ENCODE measurements around the gene ETS2. TPM values are rescaled to one million over a fixed set of nuclear protein-coding genes. Genes with fewer than 3 reads are reported as not detected.
A peak's percentile ranks its signal among the peaks of the same experiment; 100 is the strongest.

Gene ETS2
- total RNA-seq, 6 donors from 2014 or later = 70.2 to 215 (median 143) TPM

DNA sequence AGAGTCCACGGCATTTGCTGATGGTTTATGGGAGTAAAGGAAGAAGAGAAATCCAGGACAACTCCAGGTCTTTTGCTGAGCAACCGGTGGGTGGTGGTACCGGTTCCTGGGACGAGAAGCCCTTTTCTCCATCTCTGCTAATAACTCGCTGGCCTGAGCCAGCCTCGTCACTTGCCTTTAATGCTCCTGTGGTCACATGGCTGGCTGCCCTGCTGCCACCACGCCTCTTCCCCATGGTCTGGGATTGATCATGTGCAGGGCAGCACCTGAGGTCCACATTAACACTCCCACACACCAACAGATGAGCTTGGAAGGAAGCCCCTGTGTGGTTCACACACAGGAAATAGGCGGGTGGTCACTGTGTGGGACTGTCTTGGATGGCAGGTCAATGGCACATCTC lies 10.3 kb upstream of the ETS2 start:
- Histone ChIP-seq H3K9me3 (no peaks in the 10 kb centered on the region), H3K27ac (no peak overlapping the region), H3K36me3 (no peaks in the 10 kb centered on the region), H3K4me1 (no peaks in the 10 kb centered on the region), H3K4me3 (no peak overlapping the region), H3K27me3 (no peaks in the 10 kb centered on the region)
- ATAC-seq (ENCODE audit: low FRiP score in 2 of 2) (peak in 1 of 2 donors; percentile 40), DNase-seq (no peak)
- TF ChIP-seq CTCF (IDR thresholded peaks at IDR 0.05) (no peak), POLR2A (IDR thresholded peaks at IDR 0.05) (no peak), POLR2AphosphoS5 (IDR thresholded peaks at IDR 0.05) (no peak), EP300 (IDR thresholded peaks at IDR 0.05) (no peak)
- 93 to 98% methylated on average over 8 of the region's 8 CpGs for WGBS, 2 donors

DNA sequence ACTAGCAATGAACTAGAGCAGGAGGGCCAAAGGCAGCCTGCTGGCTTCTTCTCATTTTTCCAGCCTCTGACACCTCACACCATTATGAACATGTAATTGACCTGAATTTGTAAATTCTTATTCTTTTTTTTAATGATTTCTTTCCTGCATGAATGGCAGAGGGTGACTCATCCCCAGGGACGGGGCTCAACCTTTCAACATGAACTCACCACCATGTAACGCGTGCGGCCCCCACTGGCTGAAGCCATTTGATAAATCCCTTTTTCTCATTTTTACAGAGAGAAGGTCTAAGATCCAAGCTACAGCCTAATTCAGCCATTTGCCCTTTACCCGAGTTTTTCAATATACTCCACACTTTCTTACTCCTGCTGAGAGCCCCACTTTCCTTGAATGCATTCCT lies 9.3 kb upstream of the ETS2 start:
- H3K36me3 ChIP-seq = no peaks in the 10 kb centered on the region
- no peaks in the 10 kb centered on the region for H3K4me1 ChIP-seq
- DNase-seq (no peak), ATAC-seq (ENCODE audit: low FRiP score in 2 of 2) (no peak)
- WGBS, 2 donors = 79 to 89% methylated on average over 5 of the region's 5 CpGs
- no peak overlapping the region for H3K4me3 ChIP-seq
- TF ChIP-seq POLR2A (IDR thresholded peaks at IDR 0.05) (no peak), EP300 (IDR thresholded peaks at IDR 0.05) (no peak), CTCF (IDR thresholded peaks at IDR 0.05) (no peak), POLR2AphosphoS5 (IDR thresholded peaks at IDR 0.05) (no peak)
- no peak overlapping the region for H3K27ac ChIP-seq
- H3K9me3 ChIP-seq = no peaks in the 10 kb centered on the region
- H3K27me3 ChIP-seq = no peaks in the 10 kb centered on the region

DNA sequence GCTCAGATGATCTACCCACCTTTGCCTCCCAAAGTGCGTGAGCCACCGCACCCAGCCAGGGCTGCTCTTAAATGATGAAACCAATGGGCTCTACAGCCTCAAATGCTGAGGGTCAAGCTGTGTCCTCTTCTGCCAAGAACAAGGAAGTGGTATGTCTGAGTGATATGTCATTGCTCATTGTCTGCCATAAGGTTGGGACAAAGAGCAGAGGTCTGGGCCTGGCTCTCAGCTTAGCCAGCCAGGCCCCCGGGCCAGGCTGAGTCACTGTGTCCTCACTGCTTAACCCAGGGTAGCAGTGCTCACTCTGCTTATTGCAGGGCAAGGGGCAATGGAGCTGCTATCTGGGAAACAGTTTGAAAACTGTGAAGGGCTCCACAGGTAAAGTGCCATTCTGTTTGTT lies 8.3 kb upstream of the ETS2 start:
- no peak overlapping the region for H3K4me3 ChIP-seq
- no peaks in the 10 kb centered on the region for H3K27me3 ChIP-seq
- WGBS, 2 donors = 73 to 86% methylated on average over 2 to 3 of the region's 3 CpGs
- no peaks in the 10 kb centered on the region for H3K36me3 ChIP-seq
- DNase-seq (peak in 1 of 2 donors; percentile 50), ATAC-seq (ENCODE audit: low FRiP score in 2 of 2) (peak; percentile 29 to 70)
- no peak overlapping the region for H3K27ac ChIP-seq
- no peaks in the 10 kb centered on the region for H3K4me1 ChIP-seq
- H3K9me3 ChIP-seq = no peaks in the 10 kb centered on the region
- TF ChIP-seq POLR2AphosphoS5 (IDR thresholded peaks at IDR 0.05) (no peak), CTCF (IDR thresholded peaks at IDR 0.05) (no peak), POLR2A (IDR thresholded peaks at IDR 0.05) (no peak), EP300 (IDR thresholded peaks at IDR 0.05) (peak in 1 of 4 donors; percentile 2)

DNA sequence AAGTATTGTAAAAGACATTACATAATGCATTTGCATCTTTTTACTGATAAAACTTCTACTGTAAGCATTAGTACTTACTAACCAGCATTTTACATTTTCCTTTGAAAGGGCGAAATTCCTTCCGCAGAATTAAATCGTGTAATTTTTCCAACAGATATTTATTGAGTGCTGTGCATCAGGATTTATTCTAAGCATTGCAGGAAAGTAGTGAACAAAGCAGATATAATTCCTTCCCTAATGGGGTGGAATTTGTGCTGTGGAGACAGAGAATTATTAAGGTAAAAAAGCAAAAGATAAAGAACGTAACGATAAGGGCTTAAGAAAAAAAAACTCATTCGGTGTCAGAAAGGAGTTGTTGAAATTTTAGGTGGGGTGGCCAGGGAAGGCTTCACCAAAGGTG lies 7.6 kb upstream of the ETS2 start:
- Histone ChIP-seq H3K27me3 (no peaks in the 10 kb centered on the region), H3K9me3 (no peaks in the 10 kb centered on the region), H3K27ac (no peak overlapping the region), H3K36me3 (no peaks in the 10 kb centered on the region), H3K4me1 (no peaks in the 10 kb centered on the region), H3K4me3 (no peak overlapping the region)
- 92 to 96% methylated on average over 6 of the region's 6 CpGs for WGBS, 2 donors
- TF ChIP-seq EP300 (IDR thresholded peaks at IDR 0.05) = no peak
- TF ChIP-seq POLR2A (IDR thresholded peaks at IDR 0.05) = no peak
- TF ChIP-seq CTCF (IDR thresholded peaks at IDR 0.05) = no peak
- no peak for TF ChIP-seq POLR2AphosphoS5 (IDR thresholded peaks at IDR 0.05)
- DNase-seq (no peak), ATAC-seq (ENCODE audit: low FRiP score in 2 of 2) (no peak)

DNA sequence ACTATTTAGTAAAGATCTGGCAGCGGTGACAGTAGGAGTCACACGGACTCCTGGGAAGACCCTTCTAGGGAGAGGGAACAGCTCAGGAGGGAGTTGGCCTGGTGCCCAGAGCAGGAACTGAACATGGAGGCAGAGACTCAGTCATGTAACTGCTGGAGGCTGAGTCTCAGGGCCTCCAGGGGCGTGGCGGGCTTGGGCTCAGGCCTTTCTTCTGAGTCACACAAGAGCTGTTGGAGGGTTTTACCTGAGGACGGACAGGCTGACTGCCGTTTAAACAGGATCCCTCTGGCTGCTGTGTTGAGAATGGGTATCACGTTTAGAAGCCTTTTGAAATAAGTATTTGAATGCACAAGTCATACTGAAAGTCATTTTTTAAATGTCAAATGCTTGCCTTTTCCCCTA lies 7.2 kb upstream of the ETS2 start:
- no peaks in the 10 kb centered on the region for H3K27me3 ChIP-seq
- 77 to 88% methylated on average over 6 to 7 of the region's 7 CpGs for WGBS, 2 donors
- ATAC-seq (ENCODE audit: low FRiP score in 2 of 2) = no peak
- H3K4me3 ChIP-seq = no peak overlapping the region
- H3K36me3 ChIP-seq = no peaks in the 10 kb centered on the region
- TF ChIP-seq EP300 (IDR thresholded peaks at IDR 0.05) (no peak), POLR2AphosphoS5 (IDR thresholded peaks at IDR 0.05) (no peak), POLR2A (IDR thresholded peaks at IDR 0.05) (no peak), CTCF (IDR thresholded peaks at IDR 0.05) (no peak)
- DNase-seq = peak in 1 of 2 donors; percentile 36
- no peak overlapping the region for H3K27ac ChIP-seq
- H3K9me3 ChIP-seq = no peaks in the 10 kb centered on the region
- no peaks in the 10 kb centered on the region for H3K4me1 ChIP-seq
